Measurements from ENCODE around the gene TLL1.
A peak's percentile ranks its signal among the peaks of the same experiment; 100 is the strongest.

TLL1 gene

DNA sequence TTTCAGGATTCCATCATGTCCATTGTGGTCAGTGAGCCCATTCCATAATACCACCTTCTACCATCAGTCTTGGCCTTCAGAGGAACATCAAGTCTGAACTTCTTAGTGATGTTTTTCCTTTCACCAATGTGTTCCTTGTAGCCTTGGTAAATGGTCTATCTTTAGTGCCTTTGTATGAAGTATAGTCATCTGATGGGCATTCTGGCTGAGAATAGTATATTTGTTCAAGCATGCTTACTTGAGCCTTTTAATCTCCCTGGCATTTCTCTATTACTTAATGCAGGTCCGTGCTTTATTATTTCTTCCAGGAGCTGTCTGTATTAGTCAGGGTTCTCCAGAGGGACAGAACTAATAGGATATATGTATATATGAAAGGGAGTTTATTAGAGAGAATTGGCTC lies 99.7 kb downstream of the TLL1 start:
- H3K9me3 ChIP-seq (replicated peaks; ENCODE audit: low read length) = no peaks in the 10 kb centered on the region
- H3K4me3 ChIP-seq (ENCODE audit: low read length) = no peak overlapping the region
- peaks cover 20% of the 10 kb centered on the region for H3K4me1 ChIP-seq (ENCODE audit: control insufficient read depth, insufficient read depth, low read length)
- no peak overlapping the region for H3K4me2 ChIP-seq (ENCODE audit: low read length)
- H3K36me3 ChIP-seq (ENCODE audit: insufficient read depth, low read length) = no peaks in the 10 kb centered on the region
- no peak overlapping the region for H3K9ac ChIP-seq (ENCODE audit: low read depth, low read length)
- H3K27me3 ChIP-seq (ENCODE audit: control insufficient read depth, insufficient read depth, low read length) = no peaks in the 10 kb centered on the region

DNA sequence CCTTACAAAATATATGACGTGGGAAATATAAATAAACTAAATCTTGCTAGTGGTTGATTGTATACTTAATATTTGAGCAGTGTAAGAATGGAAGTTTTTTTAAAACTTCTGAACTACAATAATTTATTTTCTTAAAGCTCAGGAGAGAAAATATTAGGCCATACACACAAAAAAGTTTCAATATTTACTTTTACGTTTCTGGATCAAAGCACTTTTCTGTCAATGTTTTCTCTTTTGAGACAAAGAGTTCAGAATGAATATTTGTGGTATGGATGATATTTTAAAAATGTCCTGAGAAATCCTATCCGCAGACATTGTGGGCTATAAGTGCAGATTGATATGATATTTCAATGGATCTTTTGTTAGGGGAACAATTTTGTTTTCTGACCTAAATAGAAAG lies 109.9 kb downstream of the TLL1 start:
- H3K4me2 ChIP-seq (ENCODE audit: low read length) = no peak overlapping the region
- H3K36me3 ChIP-seq (ENCODE audit: insufficient read depth, low read length) = no peaks in the 10 kb centered on the region
- peaks cover 20% of the 10 kb centered on the region for H3K4me1 ChIP-seq (ENCODE audit: control insufficient read depth, insufficient read depth, low read length)

DNA sequence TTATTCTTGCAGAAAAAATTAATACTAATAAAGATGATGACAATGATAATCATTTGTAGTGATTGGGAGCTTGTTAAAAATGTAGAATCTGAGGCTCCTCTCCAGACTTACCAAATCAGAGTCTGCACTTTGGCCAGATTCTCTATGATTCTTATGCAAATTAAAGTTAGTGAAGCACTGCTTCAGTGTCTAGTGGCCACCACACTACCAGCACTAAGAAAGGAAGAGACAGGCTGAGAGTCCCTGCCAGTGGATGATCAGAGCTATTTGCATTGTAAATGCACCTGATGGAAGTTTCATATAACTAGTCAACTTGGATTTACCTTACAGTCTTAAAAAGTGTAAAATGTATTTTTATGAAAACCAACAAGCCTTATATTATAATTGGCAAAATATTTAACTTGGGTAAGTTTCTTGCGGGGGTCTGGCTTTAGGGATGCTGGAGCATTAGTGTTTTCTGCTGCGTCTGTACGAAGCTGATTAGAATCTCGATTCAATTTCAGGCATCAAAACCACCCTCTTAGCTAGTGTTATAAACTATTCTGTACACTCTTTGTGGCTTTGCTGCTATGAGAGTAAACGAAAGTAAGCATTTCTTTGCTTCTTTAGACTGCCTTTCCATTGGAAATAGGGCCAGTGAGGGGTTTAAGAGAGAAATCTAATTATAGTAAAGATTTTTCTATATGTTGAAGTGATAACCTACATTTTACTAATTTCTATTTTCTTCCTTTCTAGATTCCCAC lies 114.1 kb downstream of the TLL1 start:
- Histone ChIP-seq H3K9ac (ENCODE audit: low read depth, low read length) (no peak overlapping the region), H3K36me3 (ENCODE audit: insufficient read depth, low read length) (no peaks in the 10 kb centered on the region), H3K27me3 (ENCODE audit: control insufficient read depth, insufficient read depth, low read length) (no peaks in the 10 kb centered on the region), H3K4me3 (ENCODE audit: low read length) (no peak overlapping the region), H3K9me3 (replicated peaks; ENCODE audit: low read length) (no peaks in the 10 kb centered on the region), H3K4me2 (ENCODE audit: low read length) (no peak overlapping the region), H3K4me1 (ENCODE audit: control insufficient read depth, insufficient read depth, low read length) (peaks cover 35% of the 10 kb centered on the region)

More for the DNA sequence above, 109.9 kb downstream of the TLL1 start:
- no peaks in the 10 kb centered on the region for H3K27me3 ChIP-seq (ENCODE audit: control insufficient read depth, insufficient read depth, low read length)
- H3K9ac ChIP-seq (ENCODE audit: low read depth, low read length) = no peak overlapping the region
- H3K4me3 ChIP-seq (ENCODE audit: low read length) = no peak overlapping the region
- no peaks in the 10 kb centered on the region for H3K9me3 ChIP-seq (replicated peaks; ENCODE audit: low read length)

DNA sequence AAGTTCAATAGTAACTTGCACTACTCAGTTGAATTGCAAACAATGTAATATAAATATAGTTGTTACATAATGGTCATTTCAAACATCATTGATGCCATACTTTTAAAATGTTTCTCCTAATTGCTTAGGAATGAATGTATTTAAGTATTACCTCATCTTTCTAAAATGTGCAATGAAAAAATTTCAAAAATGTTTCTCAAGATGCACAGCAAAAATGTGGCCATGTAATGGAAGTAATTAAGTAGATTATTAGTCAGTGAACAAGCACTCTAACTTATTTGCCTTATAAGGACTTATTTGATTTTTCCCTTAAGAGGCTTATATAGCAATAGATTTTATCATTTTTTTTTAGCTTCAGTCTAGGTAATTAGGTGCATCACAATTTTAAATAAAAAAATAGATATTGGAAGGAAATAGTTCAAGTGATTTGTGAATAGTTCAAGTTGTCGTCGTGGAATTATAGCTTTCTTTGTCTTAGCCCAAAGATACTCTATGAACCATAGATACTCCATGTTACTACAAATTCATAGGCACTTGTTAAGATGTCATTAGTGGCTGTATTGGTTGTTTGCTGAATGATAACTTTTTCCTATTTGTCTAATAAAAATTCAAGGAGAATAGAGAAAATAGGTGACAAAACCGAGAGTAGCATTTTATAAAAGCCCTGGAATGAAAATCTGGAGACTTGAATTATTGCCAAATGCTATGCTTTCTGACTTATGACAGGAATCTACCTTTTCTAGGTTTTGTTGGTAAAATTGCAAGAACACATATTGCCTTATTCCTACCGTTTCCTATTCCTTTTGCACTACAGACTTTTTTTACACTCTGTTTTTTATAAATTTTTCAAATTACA lies 118.5 kb downstream of the TLL1 start:
- Histone ChIP-seq H3K9ac (ENCODE audit: low read depth, low read length) (peak overlapping the region; percentile 0), H3K4me1 (ENCODE audit: control insufficient read depth, insufficient read depth, low read length) (peaks cover 31% of the 10 kb centered on the region), H3K27me3 (ENCODE audit: control insufficient read depth, insufficient read depth, low read length) (no peaks in the 10 kb centered on the region), H3K9me3 (replicated peaks; ENCODE audit: low read length) (no peaks in the 10 kb centered on the region), H3K4me3 (ENCODE audit: low read length) (no peak overlapping the region), H3K36me3 (ENCODE audit: insufficient read depth, low read length) (no peaks in the 10 kb centered on the region), H3K4me2 (ENCODE audit: low read length) (peak overlapping the region; percentile 26)

DNA sequence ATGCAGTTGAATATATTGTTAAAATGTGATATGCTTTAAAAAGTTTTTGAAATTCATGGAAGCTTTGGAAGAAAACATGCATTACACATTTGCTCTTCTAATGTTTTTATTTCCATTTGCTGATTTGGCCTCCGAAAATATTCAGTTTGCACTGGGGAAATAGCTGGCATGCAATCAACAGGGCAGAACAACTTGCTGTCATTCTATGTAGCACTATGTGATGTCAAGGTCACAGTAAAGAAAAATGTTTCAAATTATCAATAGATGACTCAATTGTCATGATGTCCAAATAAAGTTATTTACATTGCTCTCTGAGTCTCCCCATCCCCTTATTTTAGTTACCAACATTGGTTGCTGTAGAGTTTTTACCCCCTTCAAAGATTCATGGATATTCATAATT lies 119.2 kb downstream of the TLL1 start:
- Histone ChIP-seq H3K9ac (ENCODE audit: low read depth, low read length) (peak overlapping the region; percentile 0), H3K36me3 (ENCODE audit: insufficient read depth, low read length) (no peaks in the 10 kb centered on the region)

DNA sequence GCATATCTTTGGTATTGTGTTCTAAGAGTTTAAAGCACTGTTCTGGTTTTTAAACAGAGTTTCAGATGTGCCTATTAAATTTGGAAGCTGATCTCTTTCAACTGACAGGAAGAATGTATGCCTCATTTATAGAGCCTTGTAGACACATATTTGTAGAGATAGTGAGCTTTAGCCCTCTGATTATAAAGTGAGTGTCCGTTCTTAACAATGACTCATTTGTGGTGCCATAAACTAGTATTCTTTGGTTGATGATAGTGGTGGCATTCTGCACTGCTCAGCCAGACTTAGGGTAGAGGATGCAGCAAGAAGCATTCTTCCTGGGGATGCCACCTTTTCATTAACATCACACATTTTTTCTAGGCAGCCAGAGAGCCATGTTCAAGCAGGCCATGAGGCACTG lies 121.7 kb downstream of the TLL1 start:
- Histone ChIP-seq H3K9ac (ENCODE audit: low read depth, low read length) (no peak overlapping the region), H3K36me3 (ENCODE audit: insufficient read depth, low read length) (no peaks in the 10 kb centered on the region), H3K9me3 (replicated peaks; ENCODE audit: low read length) (no peaks in the 10 kb centered on the region), H3K4me3 (ENCODE audit: low read length) (no peak overlapping the region), H3K27me3 (ENCODE audit: control insufficient read depth, insufficient read depth, low read length) (no peaks in the 10 kb centered on the region), H3K4me2 (ENCODE audit: low read length) (no peak overlapping the region), H3K4me1 (ENCODE audit: control insufficient read depth, insufficient read depth, low read length) (peaks cover 31% of the 10 kb centered on the region)

More for the DNA sequence above, 119.2 kb downstream of the TLL1 start:
- Histone ChIP-seq H3K9me3 (replicated peaks; ENCODE audit: low read length) (no peaks in the 10 kb centered on the region), H3K4me3 (ENCODE audit: low read length) (no peak overlapping the region), H3K4me2 (ENCODE audit: low read length) (peak overlapping the region; percentile 26), H3K4me1 (ENCODE audit: control insufficient read depth, insufficient read depth, low read length) (peaks cover 31% of the 10 kb centered on the region), H3K27me3 (ENCODE audit: control insufficient read depth, insufficient read depth, low read length) (no peaks in the 10 kb centered on the region)

DNA sequence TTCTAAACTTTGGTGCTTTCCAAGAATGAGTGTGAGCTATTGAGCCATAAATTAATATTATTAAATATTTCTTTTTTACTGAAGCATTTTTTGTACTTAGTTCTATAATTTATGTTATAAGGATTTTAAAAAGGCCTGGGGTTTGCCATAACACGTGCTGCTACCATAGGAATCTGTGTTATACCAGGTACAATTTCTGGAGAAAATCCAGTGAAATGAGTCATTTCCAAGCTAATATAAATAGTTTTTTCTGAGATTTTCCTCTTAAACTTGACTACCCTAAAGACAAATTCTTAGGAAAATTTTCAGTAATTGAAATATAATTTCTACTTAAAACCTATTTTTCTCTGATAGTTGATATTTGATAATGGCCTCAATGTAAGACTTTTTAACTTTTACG lies 130.8 kb downstream of the TLL1 start:
- no peaks in the 10 kb centered on the region for H3K36me3 ChIP-seq (ENCODE audit: insufficient read depth, low read length)
- H3K9me3 ChIP-seq (replicated peaks; ENCODE audit: low read length) = no peaks in the 10 kb centered on the region

DNA sequence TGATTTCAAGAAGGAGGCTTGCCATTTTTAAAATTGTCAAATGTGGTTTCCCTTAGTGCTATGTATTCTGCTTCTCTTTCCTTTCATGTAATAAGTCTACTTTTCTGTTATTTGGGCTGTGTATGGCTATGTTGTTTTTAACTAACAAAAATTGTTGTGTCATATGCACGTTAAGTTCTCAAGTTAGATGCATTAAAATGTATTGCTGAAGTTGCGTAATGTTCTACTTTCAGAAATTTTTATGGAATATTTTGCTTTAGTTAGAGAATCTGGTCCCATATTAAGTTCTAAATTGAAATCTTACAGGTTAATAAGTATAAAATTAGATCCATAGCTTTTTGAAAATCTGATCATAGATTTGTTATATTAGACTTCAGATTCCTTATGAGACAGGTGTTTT lies 133.2 kb downstream of the TLL1 start:
- Histone ChIP-seq H3K27me3 (ENCODE audit: control insufficient read depth, insufficient read depth, low read length) (no peaks in the 10 kb centered on the region), H3K4me1 (ENCODE audit: control insufficient read depth, insufficient read depth, low read length) (no peaks in the 10 kb centered on the region), H3K4me2 (ENCODE audit: low read length) (no peak overlapping the region), H3K36me3 (ENCODE audit: insufficient read depth, low read length) (no peaks in the 10 kb centered on the region), H3K4me3 (ENCODE audit: low read length) (no peak overlapping the region), H3K9ac (ENCODE audit: low read depth, low read length) (no peak overlapping the region), H3K9me3 (replicated peaks; ENCODE audit: low read length) (no peaks in the 10 kb centered on the region)

More for the DNA sequence above, 130.8 kb downstream of the TLL1 start:
- Histone ChIP-seq H3K9ac (ENCODE audit: low read depth, low read length) (no peak overlapping the region), H3K4me2 (ENCODE audit: low read length) (no peak overlapping the region), H3K4me1 (ENCODE audit: control insufficient read depth, insufficient read depth, low read length) (no peaks in the 10 kb centered on the region), H3K4me3 (ENCODE audit: low read length) (no peak overlapping the region), H3K27me3 (ENCODE audit: control insufficient read depth, insufficient read depth, low read length) (no peaks in the 10 kb centered on the region)

DNA sequence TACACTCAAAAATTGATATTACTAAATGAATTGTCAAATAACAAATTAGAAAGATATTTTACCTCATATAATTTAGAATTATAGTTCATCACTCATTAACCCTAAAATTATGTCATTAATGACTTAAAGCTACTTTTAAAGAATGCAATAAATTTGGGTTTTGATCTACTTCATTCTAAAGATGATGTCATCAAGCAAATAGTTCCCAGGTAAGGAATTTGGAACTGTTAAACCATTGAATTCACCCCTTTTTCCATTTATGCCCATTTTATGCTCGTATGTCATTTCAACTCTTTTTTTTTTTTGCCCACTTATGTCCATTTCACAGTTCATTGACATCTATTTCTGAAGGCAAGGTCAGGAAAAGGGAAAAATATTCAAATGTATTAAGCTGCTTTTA lies 135.5 kb downstream of the TLL1 start:
- Histone ChIP-seq H3K4me1 (ENCODE audit: control insufficient read depth, insufficient read depth, low read length) (peaks cover 12% of the 10 kb centered on the region), H3K4me2 (ENCODE audit: low read length) (no peak overlapping the region), H3K36me3 (ENCODE audit: insufficient read depth, low read length) (no peaks in the 10 kb centered on the region), H3K9me3 (replicated peaks; ENCODE audit: low read length) (no peaks in the 10 kb centered on the region), H3K9ac (ENCODE audit: low read depth, low read length) (no peak overlapping the region), H3K4me3 (ENCODE audit: low read length) (no peak overlapping the region), H3K27me3 (ENCODE audit: control insufficient read depth, insufficient read depth, low read length) (no peaks in the 10 kb centered on the region)

DNA sequence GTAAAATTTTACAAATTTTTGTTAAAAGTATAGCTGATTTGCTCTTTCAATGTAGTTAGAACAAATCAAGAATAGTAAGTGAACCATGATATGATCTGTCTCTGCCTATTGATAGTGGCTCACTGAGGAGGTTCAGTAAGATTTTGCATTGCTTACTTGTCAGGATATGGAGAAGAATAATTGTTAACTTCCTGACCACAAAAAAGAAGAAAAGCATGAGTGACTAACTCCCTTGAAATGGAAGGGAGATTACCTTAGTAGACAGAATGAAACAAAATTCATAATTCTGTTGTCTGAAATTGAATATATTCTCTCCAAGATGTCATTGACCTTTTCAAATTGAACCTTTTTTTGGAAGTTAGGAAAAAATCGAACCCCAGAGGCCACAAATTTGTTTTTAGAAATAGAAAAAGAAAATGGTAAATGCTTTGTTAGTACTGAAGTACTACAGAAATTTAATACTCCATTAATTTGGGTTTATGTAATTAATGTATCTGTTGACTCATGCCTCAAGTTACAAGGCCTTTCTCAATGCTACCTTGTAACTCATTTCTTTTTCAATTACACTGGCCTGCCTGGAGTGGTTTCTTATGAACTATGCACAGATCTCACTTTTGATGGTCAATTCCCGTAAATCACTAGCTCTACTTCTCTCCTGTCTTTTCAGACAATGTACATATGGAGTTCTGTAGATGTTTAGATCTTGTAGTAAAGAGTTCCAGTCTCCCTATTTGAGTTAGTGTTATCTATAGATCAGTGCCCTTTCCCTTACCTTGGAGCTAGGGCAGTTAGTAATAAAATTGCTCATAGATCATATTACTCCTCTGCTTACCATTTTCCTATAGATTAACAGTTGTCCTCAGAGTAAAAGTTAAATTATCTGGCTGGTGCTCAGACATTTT lies 139.3 kb downstream of the TLL1 start:
- Histone ChIP-seq H3K27me3 (ENCODE audit: control insufficient read depth, insufficient read depth, low read length) (no peaks in the 10 kb centered on the region), H3K4me1 (ENCODE audit: control insufficient read depth, insufficient read depth, low read length) (peaks cover 12% of the 10 kb centered on the region), H3K9ac (ENCODE audit: low read depth, low read length) (no peak overlapping the region), H3K36me3 (ENCODE audit: insufficient read depth, low read length) (no peaks in the 10 kb centered on the region), H3K9me3 (replicated peaks; ENCODE audit: low read length) (no peaks in the 10 kb centered on the region), H3K4me3 (ENCODE audit: low read length) (no peak overlapping the region), H3K4me2 (ENCODE audit: low read length) (no peak overlapping the region)

DNA sequence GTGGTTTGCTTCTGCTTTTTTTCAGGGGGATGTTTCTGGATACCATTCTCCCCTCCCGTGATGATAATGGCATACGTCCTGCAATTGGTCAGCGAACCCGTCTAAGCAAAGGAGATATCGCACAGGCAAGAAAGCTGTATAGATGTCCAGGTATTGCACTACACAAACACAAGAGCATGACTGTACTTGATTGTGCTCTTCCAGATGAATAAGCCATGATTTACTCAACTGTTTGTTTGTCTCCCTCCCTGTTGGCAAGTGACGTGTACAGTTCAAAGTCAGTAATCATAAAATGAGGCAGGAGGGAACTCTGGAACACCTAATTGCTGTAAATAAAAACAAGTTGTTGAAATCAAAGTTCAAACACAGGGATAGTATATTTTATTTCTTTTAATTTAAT lies 141.4 kb downstream of the TLL1 start:
- Histone ChIP-seq H3K4me1 (ENCODE audit: control insufficient read depth, insufficient read depth, low read length) (peaks cover 18% of the 10 kb centered on the region), H3K27me3 (ENCODE audit: control insufficient read depth, insufficient read depth, low read length) (no peaks in the 10 kb centered on the region), H3K9me3 (replicated peaks; ENCODE audit: low read length) (no peaks in the 10 kb centered on the region), H3K4me2 (ENCODE audit: low read length) (no peak overlapping the region), H3K36me3 (ENCODE audit: insufficient read depth, low read length) (no peaks in the 10 kb centered on the region), H3K9ac (ENCODE audit: low read depth, low read length) (no peak overlapping the region), H3K4me3 (ENCODE audit: low read length) (no peak overlapping the region)

Measured in skeletal muscle satellite cell (primary cell).